ENCODE results near the gene MPLKIP. TPM values are rescaled to one million over a fixed set of nuclear protein-coding genes. Genes with fewer than 3 reads are reported as not detected.

Gene MPLKIP
- total and polyA plus RNA-seq, 4 donors = 17.8 to 34.7 (median 27.3) TPM

DNA sequence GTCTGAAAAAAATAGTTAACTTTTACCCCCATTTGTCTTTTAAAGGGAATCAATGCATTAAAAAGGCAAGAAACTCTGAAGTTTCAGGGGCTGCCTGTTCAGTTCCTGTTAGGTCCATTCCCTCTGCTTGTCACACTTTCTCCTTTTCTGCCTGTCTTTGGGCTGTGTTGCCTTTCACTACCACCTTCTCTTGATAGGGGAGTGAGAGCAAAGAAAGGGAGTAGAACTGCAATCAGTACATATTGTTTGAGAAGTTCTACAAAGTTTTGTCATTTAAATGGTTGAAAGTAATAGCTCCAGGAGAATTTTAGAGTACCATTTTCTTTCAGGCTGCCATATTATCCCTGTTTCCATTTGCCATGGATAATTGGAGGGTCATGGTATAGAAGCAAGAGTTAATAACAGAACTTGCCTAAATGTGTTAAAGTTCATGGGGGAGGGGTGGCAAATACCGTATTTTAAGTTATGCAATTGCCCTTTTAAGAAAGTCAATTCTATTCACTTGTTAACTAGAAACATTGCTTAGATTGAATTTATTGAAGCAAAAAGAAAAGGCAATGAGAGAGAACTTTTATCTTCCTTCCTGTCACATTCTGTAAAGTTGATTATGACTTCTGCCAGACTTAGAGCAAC, 38.6 kb downstream of the MPLKIP start:
- no peak for ATAC-seq (ENCODE audit: low FRiP score)

DNA sequence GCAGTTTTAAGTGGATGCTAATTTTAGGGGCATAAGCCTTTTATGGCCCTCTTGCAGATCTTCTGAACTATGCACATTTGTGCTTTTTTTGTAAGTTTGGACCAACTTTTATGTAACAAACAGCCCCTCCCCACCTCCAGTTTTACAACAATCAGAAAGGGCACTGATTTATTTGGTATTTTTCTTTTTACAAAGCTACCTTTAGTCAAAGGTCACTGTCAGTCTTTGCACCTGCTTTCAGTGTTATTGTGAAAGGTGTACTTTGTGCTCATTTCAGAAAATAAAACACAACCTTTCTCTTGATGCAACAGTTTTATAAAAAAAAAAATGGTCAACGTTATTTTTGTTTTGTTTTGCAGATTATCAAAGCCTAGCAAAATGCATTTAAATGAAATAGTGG, 39.2 kb downstream of the MPLKIP start:
- WGBS, 2 donors = 0 to 59% methylated on average over 1 of the region's 1 CpG
- Histone ChIP-seq H3K36me3 (ENCODE audit: control insufficient read depth in 1 of 2, insufficient read depth in 2 of 2, low read length in 1 of 2) (peaks cover 3 to 13% of the 10 kb centered on the region in 2 donors), H3K9me3 (ENCODE audit: control insufficient read depth, low read length) (no peaks in the 10 kb centered on the region), H3K4me3 (ENCODE audit: low read length in 2 of 2) (no peak overlapping the region), H3K27me3 (ENCODE audit: control insufficient read depth in 1 of 2, insufficient read depth in 2 of 2, low read length in 1 of 2) (no peaks in the 10 kb centered on the region), H3K27ac (ENCODE audit: low read depth in 1 of 2, low read length in 2 of 2) (no peak overlapping the region), H3K4me1 (ENCODE audit: control insufficient read depth in 1 of 2, insufficient read depth in 2 of 2, low read length in 2 of 2) (no peaks in the 10 kb centered on the region)
- DNase-seq (no peak), ATAC-seq (ENCODE audit: low FRiP score) (no peak)
- intact Hi-C loops (cut with DNase I) = no loop called here

More for the DNA sequence above, 38.6 kb downstream of the MPLKIP start:
- Histone ChIP-seq H3K4me1 (ENCODE audit: control insufficient read depth in 1 of 2, insufficient read depth in 2 of 2, low read length in 2 of 2) (no peaks in the 10 kb centered on the region), H3K27me3 (ENCODE audit: control insufficient read depth in 1 of 2, insufficient read depth in 2 of 2, low read length in 1 of 2) (no peaks in the 10 kb centered on the region), H3K4me3 (ENCODE audit: low read length in 2 of 2) (no peak overlapping the region), H3K27ac (ENCODE audit: low read depth in 1 of 2, low read length in 2 of 2) (no peak overlapping the region), H3K36me3 (ENCODE audit: control insufficient read depth in 1 of 2, insufficient read depth in 2 of 2, low read length in 1 of 2) (peaks cover 3 to 13% of the 10 kb centered on the region in 2 donors), H3K9me3 (ENCODE audit: control insufficient read depth, low read length) (no peaks in the 10 kb centered on the region)
- WGBS, 2 donors = 34 to 37% methylated on average over 1 of the region's 1 CpG
- DNase-seq = no peak
- intact Hi-C loops (cut with DNase I) = no loop called here

DNA sequence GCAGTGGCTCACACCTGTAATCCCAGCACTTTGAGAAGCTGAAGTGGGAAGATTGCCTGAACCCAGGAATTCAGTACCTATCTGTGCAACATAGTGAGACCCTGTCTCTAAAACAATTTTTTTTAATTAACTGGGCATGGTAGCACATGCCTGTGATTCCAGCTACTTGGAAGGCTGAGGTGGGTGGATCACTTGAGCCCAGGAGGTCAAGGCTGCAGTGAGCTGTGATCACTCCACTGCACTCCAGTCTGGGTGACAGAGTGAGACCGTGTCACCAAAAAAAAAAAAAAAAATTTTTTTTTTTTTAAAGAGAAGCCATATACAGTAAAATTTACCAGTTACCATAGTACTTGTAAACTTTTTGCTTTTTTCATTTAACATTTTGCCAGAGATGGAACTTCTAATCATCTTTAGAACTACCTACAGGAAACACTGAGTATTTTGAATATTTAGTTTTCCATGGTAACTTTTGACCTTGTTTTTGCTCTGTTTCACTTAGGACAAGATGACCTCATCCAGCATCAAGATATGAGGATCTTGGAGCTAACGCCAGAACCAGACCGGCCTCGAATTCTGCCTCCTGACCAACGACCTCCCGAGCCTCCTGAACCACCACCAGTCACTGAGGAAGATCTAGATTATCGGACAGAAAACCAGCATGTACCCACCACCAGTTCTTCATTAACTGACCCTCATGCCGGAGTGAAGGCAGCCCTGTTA, 40.6 kb downstream of the MPLKIP start:
- Histone ChIP-seq H3K36me3 (ENCODE audit: control insufficient read depth in 1 of 2, insufficient read depth in 2 of 2, low read length in 1 of 2) (peaks cover 3 to 13% of the 10 kb centered on the region in 2 donors), H3K27ac (ENCODE audit: low read depth in 1 of 2, low read length in 2 of 2) (no peak overlapping the region), H3K4me1 (ENCODE audit: control insufficient read depth in 1 of 2, insufficient read depth in 2 of 2, low read length in 2 of 2) (no peaks in the 10 kb centered on the region)

DNA sequence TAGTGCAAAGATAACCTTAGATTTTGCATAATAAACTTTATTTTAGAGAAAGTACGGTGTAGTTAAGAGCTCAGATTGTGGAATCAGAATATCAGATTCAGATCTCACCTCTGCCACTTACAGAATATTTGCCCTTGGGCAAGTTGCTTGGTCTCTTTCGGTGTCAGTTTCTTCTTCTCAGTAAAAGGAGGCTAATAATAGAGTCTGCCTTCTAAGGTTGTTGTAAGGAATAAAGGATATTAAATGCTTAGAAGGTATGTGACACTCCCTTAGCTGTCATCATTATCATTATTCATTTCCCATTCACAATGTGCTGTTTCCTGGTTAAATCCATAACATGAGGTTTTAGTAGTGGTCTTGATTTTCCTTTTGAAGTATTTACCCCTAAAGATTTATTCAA, 42.2 kb downstream of the MPLKIP start:
- no peaks in the 10 kb centered on the region for H3K27me3 ChIP-seq (ENCODE audit: control insufficient read depth in 1 of 2, insufficient read depth in 2 of 2, low read length in 1 of 2)
- no peaks in the 10 kb centered on the region for H3K9me3 ChIP-seq (ENCODE audit: control insufficient read depth, low read length)
- H3K27ac ChIP-seq (ENCODE audit: low read depth in 1 of 2, low read length in 2 of 2) = no peak overlapping the region
- H3K4me1 ChIP-seq (ENCODE audit: control insufficient read depth in 1 of 2, insufficient read depth in 2 of 2, low read length in 2 of 2) = no peaks in the 10 kb centered on the region
- ATAC-seq (ENCODE audit: low FRiP score) = no peak
- WGBS, 2 donors = 79 to 80% methylated on average over 2 of the region's 2 CpGs
- DNase-seq = no peak
- intact Hi-C loops (cut with DNase I) = no loop called here
- no peak overlapping the region for H3K4me3 ChIP-seq (ENCODE audit: low read length in 2 of 2)
- peaks cover 3 to 15% of the 10 kb centered on the region in 2 donors for H3K36me3 ChIP-seq (ENCODE audit: control insufficient read depth in 1 of 2, insufficient read depth in 2 of 2, low read length in 1 of 2)

More for the DNA sequence above, 40.6 kb downstream of the MPLKIP start:
- ATAC-seq (ENCODE audit: low FRiP score) = no peak
- intact Hi-C loops (cut with DNase I) = no loop called here
- Histone ChIP-seq H3K9me3 (ENCODE audit: control insufficient read depth, low read length) (no peaks in the 10 kb centered on the region), H3K4me3 (ENCODE audit: low read length in 2 of 2) (no peak overlapping the region), H3K27me3 (ENCODE audit: control insufficient read depth in 1 of 2, insufficient read depth in 2 of 2, low read length in 1 of 2) (no peaks in the 10 kb centered on the region)
- no peak for DNase-seq
- WGBS, 2 donors = 80 to 82% methylated on average over 8 of the region's 8 CpGs

DNA sequence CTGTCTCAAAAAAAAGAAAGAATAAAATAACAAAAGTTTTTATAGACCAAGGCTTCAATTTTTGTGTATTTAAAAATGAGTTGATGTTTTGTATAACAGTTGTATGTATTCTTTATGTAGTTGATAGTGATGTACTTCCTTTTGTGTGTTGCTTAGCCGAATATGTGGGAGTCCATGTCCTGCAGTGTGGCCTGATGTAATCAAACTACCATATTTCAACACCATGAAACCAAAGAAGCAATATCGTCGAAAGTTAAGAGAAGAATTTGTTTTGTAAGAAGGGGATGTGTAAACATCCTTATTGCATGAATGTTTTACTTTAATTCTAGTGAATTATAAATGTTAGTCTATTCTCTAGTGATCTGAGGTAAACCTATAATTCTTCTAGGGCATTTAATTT, 56.6 kb downstream of the MPLKIP start:
- WGBS, 2 donors = 86% methylated on average over 3 of the region's 3 CpGs
- Histone ChIP-seq H3K4me3 (ENCODE audit: low read length in 2 of 2) (no peak overlapping the region), H3K27me3 (ENCODE audit: control insufficient read depth in 1 of 2, insufficient read depth in 2 of 2, low read length in 1 of 2) (no peaks in the 10 kb centered on the region), H3K9me3 (ENCODE audit: control insufficient read depth, low read length) (no peaks in the 10 kb centered on the region), H3K4me1 (ENCODE audit: control insufficient read depth in 1 of 2, insufficient read depth in 2 of 2, low read length in 2 of 2) (peaks cover 0 to 1% of the 10 kb centered on the region in 2 donors), H3K36me3 (ENCODE audit: control insufficient read depth in 1 of 2, insufficient read depth in 2 of 2, low read length in 1 of 2) (peaks cover 0 to 1% of the 10 kb centered on the region in 2 donors), H3K27ac (ENCODE audit: low read depth in 1 of 2, low read length in 2 of 2) (no peak overlapping the region)
- intact Hi-C loops (cut with DNase I) = no loop called here
- no peak for DNase-seq
- no peak for ATAC-seq (ENCODE audit: low FRiP score)

Other genes with a start within 250 kb of the MPLKIP start
- gene CDK13, start 184.4 kb downstream of the MPLKIP start, total RNA-seq = 10 to 100 TPM; 52.7 to 83.8 TPM
- gene CDK13, start 184.4 kb downstream of the MPLKIP start, polyA plus RNA-seq = 10 to 100 TPM in 1 of 2 donors, 1 to 10 TPM in 1; 8.5 to 26.2 TPM
- gene SUGCT, start 383 bp upstream of the MPLKIP start, total RNA-seq = 10 to 100 TPM; 37.9 to 47.1 TPM
- 100 to 1,000 TPM in 1 of 2 donors, 10 to 100 TPM in 1; 59.3 to 152 TPM for gene SUGCT, start 383 bp upstream of the MPLKIP start, polyA plus RNA-seq